GM12865 (cell line): ENCODE results near the gene ACTL10.
A peak's percentile ranks its signal among the peaks of the same experiment; 100 is the strongest.

Source experiments
- DNase-seq: peaks from one replicate; pipeline ENCODE4 v3.0.0; 2010; ENCODE audit warnings: low read depth
- H3K4me3 ChIP-seq: 2 replicates; pipeline ENCODE4 v1.5.1; 2011; ENCODE audit warnings: mild to moderate bottlenecking, low read depth, low read length, control low read depth
- TF ChIP-seq, protein P1 (sequence below): IDR thresholded peaks from 2 replicates; pipeline ENCODE4 v1.5.1; 2011; ENCODE audit warnings: low read length, control low read depth, low read depth, inconsistent platforms; ENCODE audit not compliant: insufficient read depth; ENCODE audit errors: missing control alignments

ACTL10 gene

GRCh38 chr20:33669873-33670640 is 3.3 kb downstream of the ACTL10 start:
- no peak overlapping the region for H3K4me3 ChIP-seq
- TF ChIP-seq, protein P1, sequence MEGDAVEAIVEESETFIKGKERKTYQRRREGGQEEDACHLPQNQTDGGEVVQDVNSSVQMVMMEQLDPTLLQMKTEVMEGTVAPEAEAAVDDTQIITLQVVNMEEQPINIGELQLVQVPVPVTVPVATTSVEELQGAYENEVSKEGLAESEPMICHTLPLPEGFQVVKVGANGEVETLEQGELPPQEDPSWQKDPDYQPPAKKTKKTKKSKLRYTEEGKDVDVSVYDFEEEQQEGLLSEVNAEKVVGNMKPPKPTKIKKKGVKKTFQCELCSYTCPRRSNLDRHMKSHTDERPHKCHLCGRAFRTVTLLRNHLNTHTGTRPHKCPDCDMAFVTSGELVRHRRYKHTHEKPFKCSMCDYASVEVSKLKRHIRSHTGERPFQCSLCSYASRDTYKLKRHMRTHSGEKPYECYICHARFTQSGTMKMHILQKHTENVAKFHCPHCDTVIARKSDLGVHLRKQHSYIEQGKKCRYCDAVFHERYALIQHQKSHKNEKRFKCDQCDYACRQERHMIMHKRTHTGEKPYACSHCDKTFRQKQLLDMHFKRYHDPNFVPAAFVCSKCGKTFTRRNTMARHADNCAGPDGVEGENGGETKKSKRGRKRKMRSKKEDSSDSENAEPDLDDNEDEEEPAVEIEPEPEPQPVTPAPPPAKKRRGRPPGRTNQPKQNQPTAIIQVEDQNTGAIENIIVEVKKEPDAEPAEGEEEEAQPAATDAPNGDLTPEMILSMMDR = no peak
- no peak for DNase-seq

DNA sequence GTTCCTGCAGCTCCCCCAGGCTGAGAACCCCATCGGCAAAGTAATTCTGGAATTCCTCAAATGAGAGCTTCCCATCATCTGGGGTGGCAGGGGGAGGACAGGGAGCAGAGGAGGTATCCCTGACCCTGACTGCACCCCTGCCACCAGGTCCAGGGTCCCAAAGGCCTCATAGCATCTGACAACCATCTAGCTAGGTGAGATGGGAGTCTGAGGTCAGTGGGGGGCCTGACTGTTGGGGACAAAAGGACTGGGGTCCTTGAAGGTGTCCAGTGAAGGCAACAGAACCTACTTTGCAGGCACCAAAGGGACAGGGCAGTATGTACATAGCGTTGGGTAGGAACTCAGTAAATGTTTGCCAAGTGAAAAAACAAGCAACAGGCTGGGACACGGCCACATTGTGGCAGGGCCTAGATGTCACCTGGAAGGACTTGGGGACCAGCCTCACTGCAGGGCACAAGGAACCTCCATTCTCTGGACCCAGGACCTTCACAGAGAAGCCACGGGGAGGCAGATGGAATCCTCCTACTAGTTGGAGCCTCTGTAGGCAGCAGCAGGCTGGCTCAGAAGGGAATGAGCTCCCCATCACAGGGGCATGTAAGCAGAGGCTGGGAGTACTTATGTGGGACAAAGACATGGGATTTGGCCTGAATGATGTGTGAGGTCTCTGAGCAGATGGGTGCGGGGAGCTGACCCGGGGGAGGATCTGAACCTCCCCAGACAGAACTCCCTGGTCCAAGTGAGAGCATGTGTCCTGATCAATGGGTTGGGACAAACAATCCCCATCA is 4.2 kb downstream of the ACTL10 start:
- TF ChIP-seq, protein P1 = no peak
- H3K4me3 ChIP-seq = no peak overlapping the region
- DNase-seq = no peak

- no peak overlapping the region for H3K4me3 ChIP-seq
- DNase-seq = no peak
- TF ChIP-seq, protein P1 = no peak
Observed at GRCh38 chr20:33671573-33672288, 5.0 kb downstream of the ACTL10 start.

DNA sequence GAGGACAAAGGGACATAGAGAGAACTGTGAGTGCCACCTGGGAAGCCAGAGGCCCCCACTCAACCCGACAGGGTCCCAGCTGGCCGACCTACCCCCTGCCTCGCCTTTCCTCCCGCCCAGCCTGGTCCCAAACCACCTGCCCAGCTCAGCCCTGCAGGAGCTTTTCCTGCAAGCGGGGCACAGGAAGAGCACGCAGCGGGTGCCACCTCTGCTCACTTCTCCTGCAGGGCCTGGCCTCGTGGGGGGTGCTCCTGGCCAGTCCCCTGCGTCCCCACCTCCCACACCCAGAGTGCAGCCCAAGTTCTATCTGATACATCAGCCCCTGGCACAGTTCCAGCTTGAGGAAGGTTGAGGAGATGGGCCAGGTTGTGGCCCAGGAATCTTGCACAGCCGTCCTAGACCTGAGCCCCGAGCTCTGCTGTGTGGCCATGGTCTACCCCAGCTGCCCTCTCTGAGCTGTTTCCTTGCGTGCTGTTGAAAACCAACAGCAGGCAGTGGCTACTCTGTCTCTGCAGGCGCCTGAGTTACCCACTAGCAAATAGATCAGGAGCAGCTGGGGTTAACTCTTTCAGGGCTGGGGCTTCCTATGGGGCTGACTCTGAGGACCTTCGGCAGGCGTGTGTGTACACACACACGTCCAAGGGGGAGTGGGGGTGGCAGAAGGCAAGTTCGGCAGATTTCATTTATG is 5.8 kb downstream of the ACTL10 start:
- no peak for DNase-seq
- no peak overlapping the region for H3K4me3 ChIP-seq
- TF ChIP-seq, protein P1 = no peak

DNA sequence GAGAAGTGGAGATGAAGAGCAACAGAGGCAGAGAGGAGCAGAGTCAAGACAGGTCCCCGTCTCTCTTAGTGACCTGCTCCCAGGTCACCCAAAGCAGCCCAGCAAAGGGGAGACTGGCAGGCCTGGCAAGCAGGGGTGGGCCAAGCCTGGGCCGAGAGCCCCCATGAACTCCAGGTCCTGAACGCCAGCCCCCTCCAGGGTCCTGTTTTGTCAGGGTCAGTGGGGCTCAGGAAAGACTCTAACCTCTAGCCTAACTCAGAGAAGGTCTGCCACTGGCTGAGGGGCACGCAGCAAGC is 6.3 kb downstream of the ACTL10 start:
- no peak overlapping the region for H3K4me3 ChIP-seq
- DNase-seq = no peak
- TF ChIP-seq, protein P1 = no peak

GRCh38 chr20:33673410-33674293 is 6.9 kb downstream of the ACTL10 start:
- TF ChIP-seq, protein P1 = no peak
- peak overlapping the region; percentile 56 for H3K4me3 ChIP-seq
- no peak for DNase-seq
